Kidney epithelial cell (primary cell): Measurements from ENCODE around the gene CCL27. TPM values are rescaled to one million over a fixed set of nuclear protein-coding genes. Genes with fewer than 3 reads are reported as not detected.

ENCODE experiments used
- DNase-seq: peaks from one replicate; pipeline ENCODE4 v3.0.0-alpha.2; 2010; ENCODE audit warnings: low read depth
- H3K27me3 ChIP-seq: 2 replicates; pipeline ENCODE4 v1.6.0; 2011; ENCODE audit warnings: low read length; ENCODE audit not compliant: control insufficient read depth, insufficient read depth
- H3K36me3 ChIP-seq: 2 replicates; pipeline ENCODE4 v1.5.1; 2011; ENCODE audit warnings: low read length; ENCODE audit not compliant: control insufficient read depth, insufficient read depth
- H3K4me3 ChIP-seq: 2 replicates; pipeline ENCODE4 v1.5.1; 2011; ENCODE audit warnings: low read depth, mild to moderate bottlenecking, control low read depth, low read length
- total RNA-seq: library from RNA; depleted of rRNA; stranded (reverse); fragments of >200 nt; gene quantifications from 2 replicates; pipeline ENCODE4 v1.2.3, GENCODE V29; 2015
- TF ChIP-seq, protein P1 (sequence below): IDR thresholded peaks from 2 replicates; pipeline ENCODE4 v1.5.1; 2011; ENCODE audit warnings: mild to moderate bottlenecking, moderate library complexity, low read length, control low read depth, inconsistent platforms; ENCODE audit not compliant: insufficient read depth, poor library complexity, severe bottlenecking

CCL27 gene
- total RNA-seq, 1 donor from 2014 or later = not detected

GRCh38 chr9:34655394-34655793, 7.1 kb downstream of the CCL27 start:
- TF ChIP-seq, protein P1, sequence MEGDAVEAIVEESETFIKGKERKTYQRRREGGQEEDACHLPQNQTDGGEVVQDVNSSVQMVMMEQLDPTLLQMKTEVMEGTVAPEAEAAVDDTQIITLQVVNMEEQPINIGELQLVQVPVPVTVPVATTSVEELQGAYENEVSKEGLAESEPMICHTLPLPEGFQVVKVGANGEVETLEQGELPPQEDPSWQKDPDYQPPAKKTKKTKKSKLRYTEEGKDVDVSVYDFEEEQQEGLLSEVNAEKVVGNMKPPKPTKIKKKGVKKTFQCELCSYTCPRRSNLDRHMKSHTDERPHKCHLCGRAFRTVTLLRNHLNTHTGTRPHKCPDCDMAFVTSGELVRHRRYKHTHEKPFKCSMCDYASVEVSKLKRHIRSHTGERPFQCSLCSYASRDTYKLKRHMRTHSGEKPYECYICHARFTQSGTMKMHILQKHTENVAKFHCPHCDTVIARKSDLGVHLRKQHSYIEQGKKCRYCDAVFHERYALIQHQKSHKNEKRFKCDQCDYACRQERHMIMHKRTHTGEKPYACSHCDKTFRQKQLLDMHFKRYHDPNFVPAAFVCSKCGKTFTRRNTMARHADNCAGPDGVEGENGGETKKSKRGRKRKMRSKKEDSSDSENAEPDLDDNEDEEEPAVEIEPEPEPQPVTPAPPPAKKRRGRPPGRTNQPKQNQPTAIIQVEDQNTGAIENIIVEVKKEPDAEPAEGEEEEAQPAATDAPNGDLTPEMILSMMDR = no peak
- H3K27me3 ChIP-seq = no peaks in the 10 kb centered on the region
- no peaks in the 10 kb centered on the region for H3K36me3 ChIP-seq
- DNase-seq = no peak
- H3K4me3 ChIP-seq = no peak overlapping the region

DNA sequence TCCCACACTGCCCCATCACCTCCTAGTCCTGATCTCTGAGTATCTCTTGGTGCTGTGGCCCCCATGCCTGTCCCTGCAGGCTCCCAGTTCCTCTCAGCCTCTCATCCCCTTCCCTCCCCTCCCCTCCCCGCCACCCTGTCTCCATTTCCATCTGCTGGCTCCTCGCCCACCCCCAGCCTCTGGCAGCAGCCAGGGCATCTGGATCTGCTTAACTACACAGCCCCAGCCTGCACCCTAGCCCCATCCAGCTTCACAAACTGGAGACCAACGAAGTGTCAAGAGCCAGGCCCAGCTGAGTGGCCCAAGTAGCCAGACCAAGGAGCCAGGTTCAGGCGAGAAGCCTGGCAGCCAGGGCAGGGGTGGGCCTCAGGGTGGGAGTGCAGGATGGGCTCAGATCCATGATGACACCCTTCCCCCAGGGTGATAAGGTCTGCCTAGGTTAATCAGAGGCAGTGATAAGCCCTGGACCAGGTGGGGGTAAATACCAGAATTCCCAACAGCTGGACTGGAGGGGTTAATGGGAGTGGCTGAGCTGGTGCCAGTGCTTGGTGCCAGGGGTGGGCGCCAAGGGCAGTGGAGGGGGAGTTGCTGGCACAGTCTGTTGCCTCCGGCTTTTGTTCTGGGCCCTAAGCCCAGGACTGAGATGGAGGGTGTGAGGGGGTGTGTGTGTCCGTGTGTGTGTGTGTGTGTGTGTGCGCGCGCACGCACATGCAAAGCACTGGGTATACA, 8.0 kb downstream of the CCL27 start:
- TF ChIP-seq, protein P1 = no peak
- no peak for DNase-seq
- no peak overlapping the region for H3K4me3 ChIP-seq
- no peaks in the 10 kb centered on the region for H3K36me3 ChIP-seq
- H3K27me3 ChIP-seq = no peaks in the 10 kb centered on the region

DNA sequence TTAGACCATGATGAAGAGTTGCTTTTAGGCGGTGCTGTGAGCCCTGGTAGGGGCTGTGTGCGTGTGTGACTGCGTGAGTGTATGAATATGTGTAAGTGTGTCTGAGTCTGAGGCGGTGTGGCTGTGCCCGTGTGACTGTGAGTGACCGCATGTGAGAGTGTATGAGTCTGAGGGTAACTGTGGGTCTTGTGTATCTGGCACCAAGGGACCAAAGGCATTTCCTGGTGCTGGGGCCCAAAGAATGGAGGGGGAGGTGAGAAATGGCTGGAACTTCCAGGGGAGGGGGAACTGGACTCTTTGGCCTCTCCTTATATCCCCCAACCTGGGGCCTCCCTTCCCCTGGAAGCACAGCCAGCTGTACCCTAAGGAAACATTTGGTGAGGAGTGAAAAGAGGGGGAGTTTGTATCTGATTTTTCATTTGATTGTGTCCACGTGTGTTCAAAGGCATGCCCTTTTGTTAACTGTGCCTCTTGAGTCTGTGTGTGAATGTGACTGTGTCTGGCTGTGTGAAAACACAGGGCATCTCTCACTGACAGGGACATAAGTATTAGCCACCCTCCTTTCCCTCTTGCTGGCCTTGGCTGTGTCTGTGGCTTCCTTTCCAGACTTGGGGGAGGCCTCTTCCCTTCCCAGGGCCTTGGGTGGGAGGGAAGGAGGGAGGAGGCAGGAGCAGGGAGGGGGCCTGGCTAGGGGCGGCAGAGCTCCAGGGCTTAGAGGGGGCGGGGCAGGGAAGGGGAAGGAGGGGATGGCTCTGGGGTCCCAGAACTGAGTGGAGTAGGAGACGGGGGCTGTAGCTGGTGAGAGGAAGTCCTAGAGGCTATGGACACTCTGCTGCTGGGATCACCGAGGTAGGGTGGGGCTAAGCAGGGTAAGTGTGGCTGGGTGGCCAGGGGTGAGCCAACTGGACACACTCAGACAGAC, 9.0 kb downstream of the CCL27 start:
- no peak for DNase-seq
- H3K36me3 ChIP-seq = no peaks in the 10 kb centered on the region
- H3K27me3 ChIP-seq = no peaks in the 10 kb centered on the region
- no peak overlapping the region for H3K4me3 ChIP-seq
- TF ChIP-seq, protein P1 = no peak

GRCh38 chr9:34652602-34653000, 9.9 kb downstream of the CCL27 start:
- TF ChIP-seq, protein P1 = no peak
- Histone ChIP-seq H3K4me3 (no peak overlapping the region), H3K27me3 (no peaks in the 10 kb centered on the region), H3K36me3 (no peaks in the 10 kb centered on the region)
- no peak for DNase-seq

- TF ChIP-seq, protein P1 = no peak
- no peak for DNase-seq
- no peaks in the 10 kb centered on the region for H3K27me3 ChIP-seq
- H3K36me3 ChIP-seq = no peaks in the 10 kb centered on the region
- peak within 1 kb of the TSS; percentile 33 for H3K4me3 ChIP-seq
These were observed 10.4 kb downstream of the CCL27 start, which contains the start of gene IL11RA for GRCh38 chr9:34651876-34652601. TSS of gene IL11RA (plus strand) at chr9:34652185. CDS start at chr9:34655218, 3,033 bp downstream.
